Colon (tissue), 2 donors: ENCODE data around the gene SMARCA1.

Source experiments
- FAIRE-seq: peaks from 2 replicates; lab custom pipeline; 2012; peaks lifted over from hg19 to GRCh38; lab: Jason Lieb, UNC
- donor health status: control.
- donor health status: control.

The SMARCA1 gene

DNA sequence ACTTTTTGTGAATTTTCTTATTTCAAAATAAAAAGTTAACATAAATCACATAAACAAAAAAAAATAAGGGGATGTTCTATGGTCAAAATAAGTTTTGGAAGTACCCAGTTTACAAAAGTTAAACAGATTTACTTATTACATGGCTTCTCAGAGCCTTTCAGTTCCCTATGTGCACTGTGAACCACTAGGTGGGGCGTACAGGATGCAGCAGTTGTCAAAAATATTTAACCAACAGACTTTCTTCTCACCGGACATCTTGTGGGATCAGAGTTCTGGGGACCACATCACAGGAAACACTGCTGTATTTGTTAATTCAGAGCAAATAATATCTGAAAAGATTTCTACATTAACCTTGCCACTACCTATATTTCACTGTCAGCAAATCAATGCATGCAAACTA, 74.1 kb downstream of the SMARCA1 start:
- FAIRE-seq: no peak

DNA sequence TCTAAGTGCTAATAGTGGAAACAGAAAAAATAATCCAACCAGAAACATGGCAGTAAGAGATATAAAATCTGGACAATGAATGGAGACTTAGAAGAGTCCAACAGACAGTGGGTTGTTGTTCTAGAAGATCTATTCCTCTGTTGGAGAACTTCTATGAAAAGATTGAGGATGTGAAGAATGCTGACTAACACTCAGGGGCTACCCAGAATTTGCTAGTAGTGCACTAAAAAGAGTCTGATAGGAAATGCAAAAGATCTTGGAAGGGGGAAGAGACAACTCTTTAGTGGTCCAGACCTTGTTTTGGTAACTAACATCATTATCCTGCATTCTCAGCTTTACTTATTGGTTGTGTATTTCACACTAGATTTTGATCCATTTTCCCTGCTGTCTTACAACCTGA, 77.9 kb downstream of the SMARCA1 start:
- no peak for FAIRE-seq

DNA sequence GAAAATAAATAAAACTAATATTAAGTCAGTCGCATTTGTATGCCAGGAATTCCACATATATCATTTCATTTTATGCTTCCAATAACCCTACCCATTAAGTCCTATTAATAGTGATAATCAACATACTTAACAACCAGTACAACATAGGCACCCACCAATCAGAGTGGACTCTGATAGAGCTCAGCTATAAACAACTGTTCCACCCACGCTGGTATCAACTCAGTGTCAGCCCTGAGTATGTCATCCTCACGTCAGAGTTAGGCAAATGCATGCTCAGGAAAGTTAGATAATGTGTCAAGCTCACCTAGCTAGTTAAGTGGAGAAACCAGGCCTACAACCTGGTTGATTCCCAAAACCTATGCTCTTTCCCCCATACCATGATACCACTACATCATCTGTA, 89.3 kb downstream of the SMARCA1 start:
- FAIRE-seq: no peak

DNA sequence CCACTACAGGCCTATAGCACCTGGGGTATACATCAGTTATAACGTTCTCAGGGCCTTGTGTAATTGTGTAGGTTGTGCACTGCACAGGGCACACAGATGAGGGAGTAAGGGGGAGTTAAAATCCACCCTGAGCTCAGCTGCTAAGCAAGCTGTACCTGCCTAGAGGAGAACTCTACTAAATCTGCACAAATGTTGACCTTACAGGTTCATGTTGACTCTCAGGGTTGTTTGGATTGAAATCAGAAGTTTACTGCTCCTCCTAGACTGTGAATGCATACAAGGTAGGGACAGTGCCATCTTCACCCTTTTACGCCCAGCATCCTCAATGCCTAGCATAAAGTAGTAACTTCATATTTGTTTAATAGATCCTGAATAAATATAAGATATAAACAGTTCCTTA, 89.8 kb downstream of the SMARCA1 start:
- no peak for FAIRE-seq

DNA sequence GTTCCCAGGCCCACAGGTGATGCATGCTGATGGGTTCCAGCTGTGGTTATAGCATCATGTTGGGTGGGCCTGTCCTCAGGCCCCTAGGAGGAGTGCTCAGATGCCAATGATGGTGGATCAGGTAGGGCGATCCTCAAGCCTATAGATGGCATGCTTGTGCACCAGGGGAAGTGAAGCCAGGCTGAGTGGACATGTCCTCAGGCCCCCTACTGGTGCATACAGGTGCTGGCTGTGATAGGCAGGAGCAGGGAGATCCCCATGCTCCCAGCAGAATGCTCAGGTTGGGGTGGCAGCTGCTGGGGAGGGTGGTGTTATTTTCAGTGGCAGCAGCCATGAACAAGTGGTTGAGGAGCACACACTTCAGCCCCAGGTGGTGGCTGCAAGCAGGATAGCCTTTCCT, 96.0 kb downstream of the SMARCA1 start:
- no peak for FAIRE-seq

DNA sequence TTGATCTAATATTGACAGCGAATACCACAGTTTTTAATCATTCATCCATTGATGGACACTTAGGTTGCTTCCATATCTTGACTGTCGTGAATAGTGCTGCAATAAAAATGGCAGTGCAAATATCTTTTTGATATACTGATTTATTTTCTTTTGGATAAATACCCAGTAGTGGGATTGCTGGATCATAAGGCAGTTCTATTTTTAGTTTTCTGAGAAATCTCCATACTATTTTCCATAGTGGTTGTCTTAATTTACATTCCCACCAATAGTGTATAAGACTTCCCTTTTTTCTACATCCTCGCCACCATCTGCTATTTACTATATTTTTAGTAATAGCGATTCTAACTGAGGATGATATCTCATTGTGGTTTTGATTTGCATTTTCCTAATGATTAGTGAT, 100.1 kb downstream of the SMARCA1 start:
- FAIRE-seq: no peak

DNA sequence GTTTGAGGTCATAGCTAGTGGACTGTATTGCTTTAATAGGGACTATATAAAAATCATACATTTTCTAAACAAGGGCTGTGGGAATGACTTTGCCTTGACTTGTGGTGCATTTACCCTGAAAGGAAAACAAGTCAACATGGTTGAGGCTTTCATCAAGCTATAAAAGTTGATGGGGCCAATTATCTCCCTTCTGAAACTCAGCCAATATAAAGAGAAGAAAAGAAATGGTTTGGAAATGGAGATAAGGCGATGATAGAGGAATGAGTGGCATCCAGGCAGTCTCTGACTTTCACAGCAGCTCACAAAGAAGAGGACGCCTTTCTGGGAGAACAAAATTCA, 118.7 kb downstream of the SMARCA1 start:
- no peak for FAIRE-seq

DNA sequence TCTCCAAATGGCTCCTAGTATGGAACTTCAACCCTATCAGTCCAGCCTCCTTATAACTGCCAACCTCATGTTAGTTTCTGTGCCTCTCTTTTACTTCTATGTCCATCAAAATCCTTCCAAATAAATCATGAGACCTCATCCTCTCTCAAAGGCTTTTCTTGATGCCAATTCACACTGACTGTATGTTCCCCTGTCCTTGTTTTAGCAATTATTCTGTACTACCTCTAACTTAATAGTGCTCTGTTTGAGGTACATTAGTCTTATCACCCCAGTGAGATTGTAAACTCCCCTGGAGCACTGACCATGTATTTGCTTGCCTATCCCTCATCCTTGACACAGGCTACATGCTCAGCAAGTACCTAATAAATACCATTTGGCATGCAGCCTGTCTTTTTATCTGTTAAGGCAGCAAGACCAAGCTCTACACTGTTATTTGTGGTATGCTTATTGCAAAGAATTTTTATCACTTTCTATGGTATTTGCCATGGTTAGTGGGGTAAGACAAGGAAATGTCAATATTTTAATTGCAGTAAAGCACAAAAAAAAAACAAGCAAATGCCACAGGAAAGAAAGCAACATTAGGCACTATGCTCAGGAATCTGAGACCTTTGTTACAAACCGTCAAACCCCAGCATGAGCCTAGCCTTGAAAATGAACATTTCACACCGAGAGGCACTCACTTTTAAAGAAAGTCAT, 119.2 kb downstream of the SMARCA1 start:
- no peak for FAIRE-seq
